Measurements from ENCODE around the gene LAMB2.

LAMB2 gene

GRCh38 chr3:49148159-49148558 is 15.3 kb upstream of the LAMB2 start:
- no CpG with 5 or more reads among the region's 5 CpGs for WGBS (ENCODE audit: extremely low coverage, insufficient coverage, insufficient read length)
- H3K4me1 ChIP-seq (ENCODE audit: control insufficient read depth in 1 of 2, insufficient read depth in 2 of 2, low read length in 2 of 2): no peaks in the 10 kb centered on the region

GRCh38 chr3:49140080-49140479 is 7.2 kb upstream of the LAMB2 start:
- no peak overlapping the region for H3K4me3 ChIP-seq (ENCODE audit: low read depth, low read length)
- H3K9ac ChIP-seq (ENCODE audit: low read length): no peak overlapping the region
- no peaks in the 10 kb centered on the region for H3K27me3 ChIP-seq (ENCODE audit: insufficient read depth, low read length)
- WGBS (ENCODE audit: extremely low coverage, insufficient coverage, insufficient read length): no CpG with 5 or more reads among the region's 3 CpGs
- H4K8ac ChIP-seq (ENCODE audit: low read depth, low read length): no peak overlapping the region
- no peak overlapping the region for H3K14ac ChIP-seq (ENCODE audit: low read length)
- no peak overlapping the region for H3K18ac ChIP-seq (ENCODE audit: low read length)
- H3K4ac ChIP-seq (ENCODE audit: low read depth, low read length): no peak overlapping the region
- no peak overlapping the region for H2BK12ac ChIP-seq (ENCODE audit: low read length)
- H2BK5ac ChIP-seq (ENCODE audit: low read depth, low read length, poor library complexity): no peak overlapping the region
- H3K36me3 ChIP-seq (ENCODE audit: control insufficient read depth in 1 of 2, insufficient read depth in 2 of 2, low read length in 2 of 2): peaks cover 0 to 2% of the 10 kb centered on the region in 2 experiments
- DNase-seq: no peak
- peaks cover 3 to 4% of the 10 kb centered on the region in 2 experiments for H3K4me1 ChIP-seq (ENCODE audit: control insufficient read depth in 1 of 2, insufficient read depth in 2 of 2, low read length in 2 of 2)
- H4K91ac ChIP-seq (ENCODE audit: low read depth, low read length): no peak overlapping the region
- no peak overlapping the region for H4K12ac ChIP-seq (ENCODE audit: low read depth, low read length)
- no peak overlapping the region for H2BK120ac ChIP-seq (ENCODE audit: insufficient read depth, low read length, poor library complexity)
- no peak overlapping the region for H3K27ac ChIP-seq (ENCODE audit: low read depth, low read length)
- no peaks in the 10 kb centered on the region for H3K79me1 ChIP-seq (ENCODE audit: low read length)
- H2AFZ ChIP-seq (ENCODE audit: insufficient read depth, low read length, poor library complexity): no peak overlapping the region
- no peak overlapping the region for H2AK5ac ChIP-seq (ENCODE audit: low read length)
- no peaks in the 10 kb centered on the region for H3K79me2 ChIP-seq (ENCODE audit: control insufficient read depth, insufficient read depth, low read length, poor library complexity)
- H3K4me2 ChIP-seq (ENCODE audit: low read length): no peak overlapping the region
- no peak overlapping the region for H3K23ac ChIP-seq (ENCODE audit: low read length)
- H3K9me3 ChIP-seq (ENCODE audit: insufficient read depth, low read depth, low read length): peaks cover 18% of the 10 kb centered on the region

More at GRCh38 chr3:49148159-49148558, 15.3 kb upstream of the LAMB2 start:
- Histone ChIP-seq H2AFZ (ENCODE audit: insufficient read depth, low read length, poor library complexity) (no peak overlapping the region), H3K14ac (ENCODE audit: low read length) (no peak overlapping the region), H3K27me3 (ENCODE audit: insufficient read depth, low read length) (no peaks in the 10 kb centered on the region), H3K79me1 (ENCODE audit: low read length) (no peaks in the 10 kb centered on the region), H4K12ac (ENCODE audit: low read depth, low read length) (no peak overlapping the region), H3K4me2 (ENCODE audit: low read length) (no peak overlapping the region), H2BK120ac (ENCODE audit: insufficient read depth, low read length, poor library complexity) (no peak overlapping the region), H4K8ac (ENCODE audit: low read depth, low read length) (no peak overlapping the region), H3K27ac (ENCODE audit: low read depth, low read length) (no peak overlapping the region), H3K4ac (ENCODE audit: low read depth, low read length) (no peak overlapping the region), H2BK12ac (ENCODE audit: low read length) (no peak overlapping the region), H3K18ac (ENCODE audit: low read length) (no peak overlapping the region), H3K9me3 (ENCODE audit: insufficient read depth, low read depth, low read length) (peaks cover 2% of the 10 kb centered on the region), H2BK5ac (ENCODE audit: low read depth, low read length, poor library complexity) (no peak overlapping the region), H4K91ac (ENCODE audit: low read depth, low read length) (no peak overlapping the region), H3K36me3 (ENCODE audit: control insufficient read depth in 1 of 2, insufficient read depth in 2 of 2, low read length in 2 of 2) (no peaks in the 10 kb centered on the region), H3K79me2 (ENCODE audit: control insufficient read depth, insufficient read depth, low read length, poor library complexity) (no peaks in the 10 kb centered on the region), H3K9ac (ENCODE audit: low read length) (no peak overlapping the region), H3K23ac (ENCODE audit: low read length) (no peak overlapping the region), H2AK5ac (ENCODE audit: low read length) (no peak overlapping the region), H3K4me3 (ENCODE audit: low read depth, low read length) (no peak overlapping the region)
- no peak for DNase-seq

GRCh38 chr3:49135499-49135898 is 2.6 kb upstream of the LAMB2 start:
- H2AK5ac ChIP-seq (ENCODE audit: low read length): peak overlapping the region; percentile 75
- H3K4me1 ChIP-seq (ENCODE audit: control insufficient read depth in 1 of 2, insufficient read depth in 2 of 2, low read length in 2 of 2): peaks cover 13 to 20% of the 10 kb centered on the region in 2 experiments
- no peak overlapping the region for H3K4ac ChIP-seq (ENCODE audit: low read depth, low read length)
- H3K9me3 ChIP-seq (ENCODE audit: insufficient read depth, low read depth, low read length): peaks cover 6% of the 10 kb centered on the region
- no peaks in the 10 kb centered on the region for H3K27me3 ChIP-seq (ENCODE audit: insufficient read depth, low read length)
- H3K79me2 ChIP-seq (ENCODE audit: control insufficient read depth, insufficient read depth, low read length, poor library complexity): peaks cover 11% of the 10 kb centered on the region
- H4K12ac ChIP-seq (ENCODE audit: low read depth, low read length): no peak overlapping the region
- no CpG with 5 or more reads among the region's 4 CpGs for WGBS (ENCODE audit: extremely low coverage, insufficient coverage, insufficient read length)
- H3K18ac ChIP-seq (ENCODE audit: low read length): no peak overlapping the region
- no peak overlapping the region for H2BK12ac ChIP-seq (ENCODE audit: low read length)
- H3K9ac ChIP-seq (ENCODE audit: low read length): no peak overlapping the region
- DNase-seq: no peak
- no peak overlapping the region for H3K27ac ChIP-seq (ENCODE audit: low read depth, low read length)
- peak overlapping the region; percentile 29 for H4K91ac ChIP-seq (ENCODE audit: low read depth, low read length)
- H2BK5ac ChIP-seq (ENCODE audit: low read depth, low read length, poor library complexity): no peak overlapping the region
- no peak overlapping the region for H4K8ac ChIP-seq (ENCODE audit: low read depth, low read length)
- H3K4me2 ChIP-seq (ENCODE audit: low read length): no peak overlapping the region
- peaks cover 15% of the 10 kb centered on the region for H3K79me1 ChIP-seq (ENCODE audit: low read length)
- no peak overlapping the region for H2AFZ ChIP-seq (ENCODE audit: insufficient read depth, low read length, poor library complexity)
- H3K14ac ChIP-seq (ENCODE audit: low read length): no peak overlapping the region
- no peak overlapping the region for H3K23ac ChIP-seq (ENCODE audit: low read length)
- no peak overlapping the region for H2BK120ac ChIP-seq (ENCODE audit: insufficient read depth, low read length, poor library complexity)
- H3K36me3 ChIP-seq (ENCODE audit: control insufficient read depth in 1 of 2, insufficient read depth in 2 of 2, low read length in 2 of 2): peaks cover 9 to 10% of the 10 kb centered on the region in 2 experiments
- no peak overlapping the region for H3K4me3 ChIP-seq (ENCODE audit: low read depth, low read length)

GRCh38 chr3:49134471-49135265 is 1.8 kb upstream of the LAMB2 start:
- Histone ChIP-seq H3K4me2 (ENCODE audit: low read length) (no peak overlapping the region), H3K4me1 (ENCODE audit: control insufficient read depth in 1 of 2, insufficient read depth in 2 of 2, low read length in 2 of 2) (peaks cover 10 to 18% of the 10 kb centered on the region in 2 experiments), H2AFZ (ENCODE audit: insufficient read depth, low read length, poor library complexity) (no peak overlapping the region), H3K18ac (ENCODE audit: low read length) (no peak overlapping the region), H2BK12ac (ENCODE audit: low read length) (peak overlapping the region; percentile 15), H3K14ac (ENCODE audit: low read length) (no peak overlapping the region), H3K27ac (ENCODE audit: low read depth, low read length) (no peak overlapping the region), H4K91ac (ENCODE audit: low read depth, low read length) (peak overlapping the region; percentile 32), H4K8ac (ENCODE audit: low read depth, low read length) (no peak overlapping the region), H3K79me2 (ENCODE audit: control insufficient read depth, insufficient read depth, low read length, poor library complexity) (peaks cover 11% of the 10 kb centered on the region), H3K27me3 (ENCODE audit: insufficient read depth, low read length) (no peaks in the 10 kb centered on the region), H3K9ac (ENCODE audit: low read length) (no peak overlapping the region), H3K23ac (ENCODE audit: low read length) (no peak overlapping the region), H3K79me1 (ENCODE audit: low read length) (peaks cover 15% of the 10 kb centered on the region), H3K4me3 (ENCODE audit: low read depth, low read length) (no peak overlapping the region), H2BK120ac (ENCODE audit: insufficient read depth, low read length, poor library complexity) (peak overlapping the region; percentile 18), H2AK5ac (ENCODE audit: low read length) (peak overlapping the region; percentile 44), H3K9me3 (ENCODE audit: insufficient read depth, low read depth, low read length) (peaks cover 2% of the 10 kb centered on the region), H2BK5ac (ENCODE audit: low read depth, low read length, poor library complexity) (no peak overlapping the region), H4K12ac (ENCODE audit: low read depth, low read length) (no peak overlapping the region), H3K36me3 (ENCODE audit: control insufficient read depth in 1 of 2, insufficient read depth in 2 of 2, low read length in 2 of 2) (peaks cover 13 to 18% of the 10 kb centered on the region in 2 experiments), H3K4ac (ENCODE audit: low read depth, low read length) (no peak overlapping the region)
- WGBS (ENCODE audit: extremely low coverage, insufficient coverage, insufficient read length): no CpG with 5 or more reads among the region's 3 CpGs
- DNase-seq: no peak

Measured in trophoblast cell (in vitro differentiated cells and primary cell).